H1 (cell line): Measurements from ENCODE around the gene AZI2. TPM values are rescaled to one million over a fixed set of nuclear protein-coding genes. Genes with fewer than 3 reads are reported as not detected.

Experiments
- CHD1 ChIP-seq: IDR thresholded peaks from 2 replicates; pipeline ENCODE4 v1.6.1; 2012; ENCODE audit warnings: low read depth, low read length, improper control_type of control experiment
- EGR1 ChIP-seq: IDR thresholded peaks from 2 replicates; pipeline ENCODE4 v1.6.1; 2011; ENCODE audit warnings: low read depth, low read length, borderline replicate concordance
- JUND ChIP-seq: IDR thresholded peaks from 2 replicates; pipeline ENCODE4 v1.6.1; 2011; ENCODE audit warnings: mild to moderate bottlenecking, improper control_type of control experiment, low read length
- MAFK ChIP-seq: IDR thresholded peaks from 2 replicates; pipeline ENCODE4 v1.6.1; 2012; ENCODE audit warnings: low read depth, mild to moderate bottlenecking, improper control_type of control experiment, low read length
- NANOG ChIP-seq: IDR thresholded peaks from 2 replicates; pipeline ENCODE4 v1.6.1; 2011; ENCODE audit warnings: low read length, low read depth, mild to moderate bottlenecking, inconsistent platforms; ENCODE audit not compliant: insufficient read depth, poor library complexity, severe bottlenecking
- RAD21 ChIP-seq, 2 experiments: IDR thresholded peaks in 1 of 2; conservative IDR thresholded peaks in 1 of 2; 2 replicates each; pipeline ENCODE4 v1.6.1; 2011; ENCODE audit warnings: low read depth in 2 of 2, low read length in 2 of 2, improper control_type of control experiment in 1 of 2, inconsistent platforms in 1 of 2, mild to moderate bottlenecking in 1 of 2, moderate library complexity in 1 of 2
- polyA plus RNA-seq, 7 experiments: library from polyadenylated mRNA; depleted of rRNA in 3 of 7; stranded (reverse) in 5 of 7; unstranded in 2 of 7; fragments of >200 nt in 5 of 7; fragments of 200-250 nt in 2 of 7; gene quantifications; 1 replicate in 5 of 7; 2 replicates in 1 of 7; 4 replicates in 1 of 7; pipeline versions ENCODE4 v1.2.1 to v1.2.3, GENCODE V29; 2011 to 2013; ENCODE audit warnings: missing spikeins in 2 of 7, mixed read lengths in 2 of 7
- total RNA-seq: library from RNA; stranded (reverse); fragmentation: NEBNext Ultra II Directional; extraction: Animal tissue kit (Norgen Biotek cat#: 25700); gene quantifications from 2 replicates; pipeline ENCODE4 v1.2.1, GENCODE V29; 2021

Gene AZI2
- total and polyA plus RNA-seq, 2 of the 8 experiments (the other 6 are each of a cell fraction or from before 2014, with no cell fraction given): 17.4 to 39.2 TPM

DNA sequence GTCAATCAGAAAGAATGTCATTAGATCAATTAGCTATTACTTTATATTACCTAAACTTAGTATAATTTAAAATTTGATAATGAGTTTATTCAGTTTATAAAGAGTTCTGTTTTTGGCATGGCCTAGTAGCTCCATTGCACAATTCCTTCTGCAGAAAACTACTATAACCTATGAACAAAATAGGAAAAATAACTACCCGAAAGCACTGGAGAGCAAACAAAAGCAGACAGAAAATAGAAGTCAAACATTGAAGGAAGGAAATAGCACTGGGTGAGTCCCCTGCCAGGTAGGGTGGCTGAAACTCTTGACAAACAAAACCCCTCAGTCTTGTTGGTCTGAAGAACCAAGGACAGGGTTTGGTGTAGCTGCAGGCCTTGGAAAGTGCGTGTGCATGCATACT, 69.7 kb downstream of the AZI2 start (continued):
- TF ChIP-seq NANOG (no peak), EGR1 (no peak), MAFK (no peak), RAD21 (IDR thresholded peaks at IDR 0.05 in 1 of 2, conservative IDR thresholded peaks at IDR 0.05 in 1 of 2; ENCODE audit: low read depth in 2 of 2, low read length in 2 of 2) (no peak), JUND (no peak), CHD1 (no peak)
